ENCODE measurements around the gene RNF135.

The RNF135 gene

GRCh38 chr17:30981531-30982519, 11.0 kb downstream of the RNF135 start:
- no peaks in the 10 kb centered on the region for H3K27me3 ChIP-seq (ENCODE audit: control insufficient read depth, insufficient read depth, low read length)
- no peaks in the 10 kb centered on the region for H3K9me3 ChIP-seq (replicated peaks; ENCODE audit: low read length)
- H3K4me1 ChIP-seq (ENCODE audit: control insufficient read depth, insufficient read depth, low read length) = no peaks in the 10 kb centered on the region
- peaks cover 6% of the 10 kb centered on the region for H3K36me3 ChIP-seq (ENCODE audit: insufficient read depth, low read length)
- H3K4me3 ChIP-seq (ENCODE audit: low read length) = no peak overlapping the region
- H3K9ac ChIP-seq (ENCODE audit: low read depth, low read length) = no peak overlapping the region
- H3K4me2 ChIP-seq (ENCODE audit: low read length) = no peak overlapping the region

GRCh38 chr17:30982855-30983254, 12.0 kb downstream of the RNF135 start:
- no peaks in the 10 kb centered on the region for H3K27me3 ChIP-seq (ENCODE audit: control insufficient read depth, insufficient read depth, low read length)
- H3K9ac ChIP-seq (ENCODE audit: low read depth, low read length) = no peak overlapping the region
- H3K4me1 ChIP-seq (ENCODE audit: control insufficient read depth, insufficient read depth, low read length) = no peaks in the 10 kb centered on the region
- peaks cover 6% of the 10 kb centered on the region for H3K36me3 ChIP-seq (ENCODE audit: insufficient read depth, low read length)
- no peaks in the 10 kb centered on the region for H3K9me3 ChIP-seq (replicated peaks; ENCODE audit: low read length)
- H3K4me3 ChIP-seq (ENCODE audit: low read length) = no peak overlapping the region
- H3K4me2 ChIP-seq (ENCODE audit: low read length) = no peak overlapping the region

GRCh38 chr17:30990458-30990857, 19.6 kb downstream of the RNF135 start:
- Histone ChIP-seq H3K4me2 (ENCODE audit: low read length) (no peak overlapping the region), H3K4me1 (ENCODE audit: control insufficient read depth, insufficient read depth, low read length) (no peaks in the 10 kb centered on the region), H3K4me3 (ENCODE audit: low read length) (no peak overlapping the region), H3K27me3 (ENCODE audit: control insufficient read depth, insufficient read depth, low read length) (no peaks in the 10 kb centered on the region), H3K9ac (ENCODE audit: low read depth, low read length) (no peak overlapping the region), H3K9me3 (replicated peaks; ENCODE audit: low read length) (no peaks in the 10 kb centered on the region), H3K36me3 (ENCODE audit: insufficient read depth, low read length) (no peaks in the 10 kb centered on the region)

- H3K4me1 ChIP-seq (ENCODE audit: control insufficient read depth, insufficient read depth, low read length) = no peaks in the 10 kb centered on the region
- H3K27me3 ChIP-seq (ENCODE audit: control insufficient read depth, insufficient read depth, low read length) = no peaks in the 10 kb centered on the region
- no peak overlapping the region for H3K4me3 ChIP-seq (ENCODE audit: low read length)
- no peak overlapping the region for H3K4me2 ChIP-seq (ENCODE audit: low read length)
- H3K9me3 ChIP-seq (replicated peaks; ENCODE audit: low read length) = no peaks in the 10 kb centered on the region
- peaks cover 3% of the 10 kb centered on the region for H3K36me3 ChIP-seq (ENCODE audit: insufficient read depth, low read length)
- H3K9ac ChIP-seq (ENCODE audit: low read depth, low read length) = no peak overlapping the region
Measured at GRCh38 chr17:30992551-30992950, 21.7 kb downstream of the RNF135 start.

- H3K9me3 ChIP-seq (replicated peaks; ENCODE audit: low read length) = no peaks in the 10 kb centered on the region
- no peak overlapping the region for H3K4me3 ChIP-seq (ENCODE audit: low read length)
- no peaks in the 10 kb centered on the region for H3K4me1 ChIP-seq (ENCODE audit: control insufficient read depth, insufficient read depth, low read length)
- H3K4me2 ChIP-seq (ENCODE audit: low read length) = no peak overlapping the region
- peaks cover 24% of the 10 kb centered on the region for H3K36me3 ChIP-seq (ENCODE audit: insufficient read depth, low read length)
- H3K27me3 ChIP-seq (ENCODE audit: control insufficient read depth, insufficient read depth, low read length) = no peaks in the 10 kb centered on the region
- H3K9ac ChIP-seq (ENCODE audit: low read depth, low read length) = no peak overlapping the region
Measured at GRCh38 chr17:30995347-30995746, 24.5 kb downstream of the RNF135 start.

- Histone ChIP-seq H3K9me3 (replicated peaks; ENCODE audit: low read length) (no peaks in the 10 kb centered on the region), H3K4me1 (ENCODE audit: control insufficient read depth, insufficient read depth, low read length) (no peaks in the 10 kb centered on the region), H3K9ac (ENCODE audit: low read depth, low read length) (no peak overlapping the region), H3K27me3 (ENCODE audit: control insufficient read depth, insufficient read depth, low read length) (no peaks in the 10 kb centered on the region), H3K36me3 (ENCODE audit: insufficient read depth, low read length) (peaks cover 28% of the 10 kb centered on the region), H3K4me2 (ENCODE audit: low read length) (no peak overlapping the region), H3K4me3 (ENCODE audit: low read length) (no peak overlapping the region)
Measured at GRCh38 chr17:30996486-30996885, 25.6 kb downstream of the RNF135 start.

GRCh38 chr17:30997270-30997669, 26.4 kb downstream of the RNF135 start:
- no peak overlapping the region for H3K4me3 ChIP-seq (ENCODE audit: low read length)
- no peaks in the 10 kb centered on the region for H3K9me3 ChIP-seq (replicated peaks; ENCODE audit: low read length)
- H3K4me2 ChIP-seq (ENCODE audit: low read length) = no peak overlapping the region
- H3K9ac ChIP-seq (ENCODE audit: low read depth, low read length) = no peak overlapping the region
- H3K4me1 ChIP-seq (ENCODE audit: control insufficient read depth, insufficient read depth, low read length) = no peaks in the 10 kb centered on the region
- H3K27me3 ChIP-seq (ENCODE audit: control insufficient read depth, insufficient read depth, low read length) = no peaks in the 10 kb centered on the region
- peaks cover 34% of the 10 kb centered on the region for H3K36me3 ChIP-seq (ENCODE audit: insufficient read depth, low read length)

GRCh38 chr17:30997842-30998241, 27.0 kb downstream of the RNF135 start:
- Histone ChIP-seq H3K27me3 (ENCODE audit: control insufficient read depth, insufficient read depth, low read length) (no peaks in the 10 kb centered on the region), H3K4me1 (ENCODE audit: control insufficient read depth, insufficient read depth, low read length) (no peaks in the 10 kb centered on the region), H3K4me3 (ENCODE audit: low read length) (no peak overlapping the region), H3K9ac (ENCODE audit: low read depth, low read length) (no peak overlapping the region), H3K36me3 (ENCODE audit: insufficient read depth, low read length) (peaks cover 34% of the 10 kb centered on the region), H3K9me3 (replicated peaks; ENCODE audit: low read length) (no peaks in the 10 kb centered on the region), H3K4me2 (ENCODE audit: low read length) (no peak overlapping the region)

GRCh38 chr17:31002047-31002446, 31.2 kb downstream of the RNF135 start:
- H3K4me2 ChIP-seq (ENCODE audit: low read length) = no peak overlapping the region
- H3K9me3 ChIP-seq (replicated peaks; ENCODE audit: low read length) = no peaks in the 10 kb centered on the region
- no peak overlapping the region for H3K4me3 ChIP-seq (ENCODE audit: low read length)
- no peaks in the 10 kb centered on the region for H3K27me3 ChIP-seq (ENCODE audit: control insufficient read depth, insufficient read depth, low read length)
- no peak overlapping the region for H3K9ac ChIP-seq (ENCODE audit: low read depth, low read length)
- no peaks in the 10 kb centered on the region for H3K4me1 ChIP-seq (ENCODE audit: control insufficient read depth, insufficient read depth, low read length)
- peaks cover 34% of the 10 kb centered on the region for H3K36me3 ChIP-seq (ENCODE audit: insufficient read depth, low read length)

GRCh38 chr17:31003225-31003866, 32.5 kb downstream of the RNF135 start:
- no peaks in the 10 kb centered on the region for H3K27me3 ChIP-seq (ENCODE audit: control insufficient read depth, insufficient read depth, low read length)
- H3K4me3 ChIP-seq (ENCODE audit: low read length) = no peak overlapping the region
- H3K9me3 ChIP-seq (replicated peaks; ENCODE audit: low read length) = no peaks in the 10 kb centered on the region
- no peaks in the 10 kb centered on the region for H3K4me1 ChIP-seq (ENCODE audit: control insufficient read depth, insufficient read depth, low read length)
- no peak overlapping the region for H3K9ac ChIP-seq (ENCODE audit: low read depth, low read length)
- H3K4me2 ChIP-seq (ENCODE audit: low read length) = no peak overlapping the region
- peaks cover 25% of the 10 kb centered on the region for H3K36me3 ChIP-seq (ENCODE audit: insufficient read depth, low read length)

GRCh38 chr17:31004160-31004559, 33.3 kb downstream of the RNF135 start:
- Histone ChIP-seq H3K36me3 (ENCODE audit: insufficient read depth, low read length) (peaks cover 16% of the 10 kb centered on the region), H3K9me3 (replicated peaks; ENCODE audit: low read length) (no peaks in the 10 kb centered on the region), H3K27me3 (ENCODE audit: control insufficient read depth, insufficient read depth, low read length) (no peaks in the 10 kb centered on the region), H3K4me3 (ENCODE audit: low read length) (no peak overlapping the region), H3K4me1 (ENCODE audit: control insufficient read depth, insufficient read depth, low read length) (no peaks in the 10 kb centered on the region), H3K9ac (ENCODE audit: low read depth, low read length) (no peak overlapping the region), H3K4me2 (ENCODE audit: low read length) (no peak overlapping the region)

Data from skeletal muscle satellite cell (primary cell).